Activated CD4-positive, alpha-beta T cell treated with anti-CD3 and anti-CD28 coated beads for 1 hour (primary cell): ENCODE measurements around the gene MFN2.
"Not testable (repeated sequence)": the region's sequence is repeated elsewhere in the genome, so short reads cannot be mapped to it uniquely, and the experiment has no call there.

ENCODE experiments used
- DNase-seq: peaks from one replicate; pipeline ENCODE4 v3.0.0-alpha.2; 2020

Gene MFN2

DNA sequence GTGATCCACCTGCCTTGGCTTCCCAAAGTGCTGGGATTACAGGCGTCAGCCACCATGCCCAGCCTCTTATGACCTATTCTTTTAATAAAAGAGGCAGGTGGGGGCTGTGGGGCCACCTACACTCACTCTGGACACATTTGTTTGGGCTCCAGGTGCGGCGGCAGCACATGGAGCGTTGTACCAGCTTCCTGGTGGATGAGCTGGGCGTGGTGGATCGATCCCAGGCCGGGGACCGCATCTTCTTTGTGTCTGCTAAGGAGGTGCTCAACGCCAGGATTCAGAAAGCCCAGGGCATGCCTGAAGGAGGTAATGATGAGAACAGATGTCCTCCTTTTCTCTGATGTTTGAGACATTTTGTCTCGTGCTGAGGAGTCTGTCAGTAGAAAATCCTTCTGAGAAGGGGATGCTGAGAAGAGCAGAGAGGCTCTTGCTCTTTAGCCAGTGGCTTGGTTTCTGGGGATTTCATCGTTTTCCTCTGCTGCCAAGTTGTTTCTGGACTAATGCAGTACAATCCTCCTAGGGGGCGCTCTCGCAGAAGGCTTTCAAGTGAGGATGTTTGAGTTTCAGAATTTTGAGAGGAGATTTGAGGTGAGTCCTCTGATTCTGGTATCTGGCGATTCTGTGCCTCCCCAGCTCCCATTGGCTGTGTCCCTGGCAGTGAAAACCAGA, 21.1 kb downstream of the MFN2 start:
- DNase-seq = no peak

DNA sequence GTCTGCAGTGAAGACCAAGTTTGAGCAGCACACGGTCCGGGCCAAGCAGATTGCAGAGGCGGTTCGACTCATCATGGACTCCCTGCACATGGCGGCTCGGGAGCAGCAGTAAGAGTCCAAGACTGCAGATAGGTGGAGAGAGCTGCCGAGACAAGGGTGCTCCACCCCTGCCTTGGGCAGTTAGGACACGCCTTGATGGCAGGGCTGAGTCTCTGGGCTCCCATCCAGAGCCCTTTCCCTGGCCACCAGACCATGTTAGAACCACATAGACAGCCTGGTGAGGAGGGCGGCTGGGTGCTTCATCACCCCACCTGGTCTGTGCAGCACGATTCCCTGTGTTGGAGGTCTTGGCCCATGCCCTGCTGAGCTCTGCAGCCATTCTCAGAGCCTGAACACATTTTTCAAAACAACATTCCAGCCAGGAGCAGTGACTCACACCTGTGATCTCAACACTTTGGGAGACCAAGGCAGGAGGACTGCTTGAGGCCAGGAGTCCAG, 21.8 kb downstream of the MFN2 start:
- DNase-seq = no peak

DNA sequence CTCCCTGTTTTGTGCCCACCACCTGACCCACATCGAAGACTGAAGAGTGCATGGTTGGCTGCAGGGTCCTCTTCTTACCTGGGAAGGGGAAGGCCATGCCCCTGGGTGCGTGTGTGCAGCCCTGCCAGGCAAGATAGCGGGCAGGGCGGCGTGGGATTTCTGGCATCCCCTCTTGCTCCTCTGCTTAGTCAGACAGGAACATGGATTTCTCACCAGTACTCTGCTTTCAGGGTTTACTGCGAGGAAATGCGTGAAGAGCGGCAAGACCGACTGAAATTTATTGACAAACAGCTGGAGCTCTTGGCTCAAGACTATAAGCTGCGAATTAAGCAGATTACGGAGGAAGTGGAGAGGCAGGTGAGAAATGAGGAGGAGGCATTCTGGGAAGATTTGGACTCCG, 23.5 kb downstream of the MFN2 start:
- DNase-seq = no peak

DNA sequence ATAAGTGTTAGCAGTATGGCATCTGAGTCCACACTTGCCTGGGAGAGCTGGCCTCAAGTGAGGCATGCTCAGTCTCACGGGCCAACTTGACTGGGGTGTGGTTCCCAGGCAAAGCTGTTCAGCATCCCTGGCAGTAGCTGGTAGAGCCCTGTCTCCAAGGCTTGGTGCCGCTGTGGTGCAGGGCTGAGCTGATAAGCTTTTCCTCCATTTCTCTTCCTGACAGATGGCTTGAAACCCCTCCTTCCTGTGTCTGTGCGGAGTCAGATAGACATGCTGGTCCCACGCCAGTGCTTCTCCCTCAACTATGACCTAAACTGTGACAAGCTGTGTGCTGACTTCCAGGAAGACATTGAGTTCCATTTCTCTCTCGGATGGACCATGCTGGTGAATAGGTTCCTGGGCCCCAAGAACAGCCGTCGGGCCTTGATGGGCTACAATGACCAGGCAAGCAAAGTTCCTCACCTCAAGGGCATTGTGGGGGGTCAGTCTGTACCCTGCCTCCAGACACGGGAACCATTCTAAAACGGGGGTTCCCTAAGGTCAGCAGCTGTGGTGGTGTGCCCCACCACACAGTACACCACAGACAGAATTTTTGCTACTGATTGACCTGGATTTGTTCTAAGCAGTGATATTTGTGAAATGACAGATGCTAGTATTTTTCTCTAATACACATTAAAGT, 25.4 kb downstream of the MFN2 start:
- no peak for DNase-seq

DNA sequence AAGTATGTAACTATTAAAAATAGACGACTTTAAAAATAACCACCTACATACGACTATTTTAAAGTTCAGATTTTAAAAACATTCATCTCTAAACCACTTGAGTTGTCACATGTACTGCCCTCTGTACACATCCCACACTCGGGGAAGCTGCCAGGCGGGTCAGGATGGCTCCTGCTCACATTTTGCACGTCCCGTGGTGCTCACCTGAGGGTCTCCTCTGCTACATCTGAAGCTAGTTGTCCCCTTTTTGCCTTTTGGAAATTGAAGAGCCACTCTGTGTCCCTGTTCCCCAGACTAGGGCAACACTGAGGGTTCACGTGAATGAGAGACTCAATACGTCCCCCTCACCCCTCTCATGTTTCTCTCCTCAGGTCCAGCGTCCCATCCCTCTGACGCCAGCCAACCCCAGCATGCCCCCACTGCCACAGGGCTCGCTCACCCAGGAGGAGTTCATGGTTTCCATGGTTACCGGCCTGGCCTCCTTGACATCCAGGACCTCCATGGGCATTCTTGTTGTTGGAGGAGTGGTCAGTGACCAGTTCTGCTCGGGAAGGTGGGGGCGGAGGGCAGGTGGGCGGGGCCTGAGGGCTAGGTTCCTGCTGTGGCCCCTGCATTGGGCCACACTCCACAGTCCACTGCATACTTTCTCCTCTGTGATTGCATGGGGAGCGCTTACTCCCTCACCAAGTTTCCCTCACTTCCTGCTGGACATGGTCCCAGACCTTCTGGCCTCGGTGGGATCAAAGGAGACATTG, 26.1 kb downstream of the MFN2 start:
- no peak for DNase-seq

DNA sequence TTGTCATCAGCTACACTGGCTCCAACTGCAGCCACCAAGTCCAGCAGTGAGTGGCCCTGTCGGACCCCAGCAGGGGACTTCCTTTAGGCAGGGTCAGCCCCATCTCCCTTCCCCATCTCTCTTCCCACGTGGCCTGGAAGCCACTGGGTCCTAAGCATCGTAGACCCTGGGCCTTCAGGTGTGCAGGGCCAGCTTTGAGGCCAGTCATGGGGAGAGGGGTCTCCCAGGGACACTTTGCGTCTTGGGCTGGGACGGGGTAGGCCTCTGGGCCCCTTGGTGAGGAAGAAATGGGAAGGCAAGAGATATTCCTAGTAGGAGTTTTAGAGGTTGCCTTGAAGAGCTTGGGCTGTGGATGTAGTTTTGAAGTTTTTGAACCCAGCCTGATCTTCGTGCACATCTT, 27.0 kb downstream of the MFN2 start:
- no peak for DNase-seq

DNA sequence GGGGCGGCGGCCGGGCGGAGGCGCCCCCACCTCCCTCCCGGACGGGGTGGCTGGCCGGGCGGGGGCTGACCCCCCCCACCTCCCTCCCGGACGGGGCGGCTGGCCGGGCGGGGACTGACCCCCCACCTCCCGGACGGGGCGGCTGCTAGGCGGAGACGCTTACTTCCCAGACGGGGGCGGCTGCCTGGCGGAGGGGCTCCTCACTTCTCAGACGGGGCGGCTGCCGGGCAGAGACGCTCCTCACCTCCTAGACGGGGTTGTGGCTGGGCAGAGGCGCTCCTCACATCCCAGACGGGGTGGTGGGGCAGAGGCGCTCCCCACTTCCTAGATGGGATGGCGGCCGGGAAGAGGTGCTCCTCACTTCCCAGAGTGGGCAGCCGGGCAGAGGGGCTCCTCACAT, 28.1 kb downstream of the MFN2 start:
- not testable (repeated sequence) for DNase-seq

DNA sequence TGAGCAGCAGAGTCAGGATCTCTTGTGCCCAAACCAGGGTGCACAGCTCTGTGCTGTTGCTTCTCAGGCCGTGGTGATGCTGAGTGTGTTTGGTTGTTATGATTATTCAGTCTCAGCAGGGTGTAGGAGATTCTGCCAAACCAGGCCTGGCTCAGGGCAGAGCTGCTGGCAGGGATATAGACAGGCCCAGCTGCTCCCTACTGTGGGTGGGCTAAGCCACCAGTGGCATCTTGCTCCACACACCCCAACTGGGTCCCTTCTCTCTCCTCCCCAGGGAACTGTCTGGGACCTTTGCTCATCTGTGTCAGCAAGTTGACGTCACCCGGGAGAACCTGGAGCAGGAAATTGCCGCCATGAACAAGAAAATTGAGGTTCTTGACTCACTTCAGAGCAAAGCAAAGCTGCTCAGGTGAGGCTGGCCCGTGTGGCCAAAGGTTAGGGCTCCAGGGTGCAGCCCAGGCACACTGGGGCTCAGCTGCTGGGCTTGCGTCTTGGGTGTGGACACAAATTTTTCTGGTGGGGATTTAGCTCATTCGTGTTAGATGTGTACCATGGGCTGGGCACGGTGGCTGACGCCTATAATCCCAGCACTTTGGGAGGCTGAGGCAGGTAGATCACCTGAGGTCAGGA, 29.2 kb downstream of the MFN2 start:
- DNase-seq = no peak

DNA sequence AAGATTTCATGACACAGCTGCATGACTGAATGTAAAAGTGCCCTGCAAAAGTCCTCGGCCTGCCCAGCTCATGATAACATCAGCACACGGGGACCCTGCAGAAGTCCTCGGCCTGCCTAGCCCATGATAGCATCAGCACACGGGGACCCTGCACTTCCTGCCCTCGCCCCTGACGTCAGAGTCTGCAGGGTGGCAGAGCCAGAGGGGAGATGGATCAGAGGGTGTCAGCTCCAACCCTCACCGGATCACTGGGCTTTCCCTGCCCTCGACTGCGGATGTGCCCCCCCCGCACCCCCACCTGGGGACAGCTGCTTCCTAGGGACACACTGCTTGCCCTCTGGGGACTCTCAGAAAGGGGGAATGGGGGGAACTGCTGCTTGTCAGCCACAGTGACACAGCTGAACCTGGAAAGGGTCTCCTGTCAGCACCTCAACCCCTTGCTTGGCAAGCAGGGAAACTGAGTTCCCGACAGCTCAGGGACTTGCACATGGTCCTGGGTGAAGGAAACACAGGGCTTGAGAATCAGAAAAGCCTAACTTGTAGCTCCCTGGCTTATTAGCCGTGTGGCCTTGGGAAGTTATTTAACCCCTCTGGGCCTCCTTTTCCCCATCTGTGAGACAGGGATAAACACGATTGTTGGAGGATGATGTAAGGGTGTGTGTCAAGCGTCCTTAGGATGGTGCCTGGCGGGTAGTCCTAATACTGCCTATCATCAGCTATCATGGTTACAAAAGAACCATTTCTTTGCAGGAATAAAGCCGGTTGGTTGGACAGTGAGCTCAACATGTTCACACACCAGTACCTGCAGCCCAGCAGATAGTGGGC, 30.7 kb downstream of the MFN2 start:
- no peak for DNase-seq

DNA sequence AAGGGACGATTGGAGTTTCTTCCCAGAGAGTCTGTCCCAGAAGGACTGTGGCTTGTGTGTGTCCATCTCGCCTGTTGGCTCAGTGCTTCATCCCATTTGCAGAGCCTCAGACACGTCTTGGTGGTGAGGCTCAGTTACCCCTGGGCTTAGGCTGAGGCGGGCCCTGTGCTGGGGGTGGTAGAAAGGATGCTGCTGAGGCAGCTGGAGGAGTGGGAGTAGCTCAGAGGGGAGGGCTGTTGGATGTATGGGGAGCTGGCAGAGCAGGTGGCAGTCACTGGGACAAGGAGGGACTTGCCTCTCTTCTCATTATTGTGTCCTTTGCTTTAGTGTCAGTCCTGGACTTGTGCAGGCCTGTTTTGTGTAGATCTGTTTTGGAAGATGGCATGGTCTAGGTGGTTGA, 31.8 kb downstream of the MFN2 start:
- DNase-seq = no peak

DNA sequence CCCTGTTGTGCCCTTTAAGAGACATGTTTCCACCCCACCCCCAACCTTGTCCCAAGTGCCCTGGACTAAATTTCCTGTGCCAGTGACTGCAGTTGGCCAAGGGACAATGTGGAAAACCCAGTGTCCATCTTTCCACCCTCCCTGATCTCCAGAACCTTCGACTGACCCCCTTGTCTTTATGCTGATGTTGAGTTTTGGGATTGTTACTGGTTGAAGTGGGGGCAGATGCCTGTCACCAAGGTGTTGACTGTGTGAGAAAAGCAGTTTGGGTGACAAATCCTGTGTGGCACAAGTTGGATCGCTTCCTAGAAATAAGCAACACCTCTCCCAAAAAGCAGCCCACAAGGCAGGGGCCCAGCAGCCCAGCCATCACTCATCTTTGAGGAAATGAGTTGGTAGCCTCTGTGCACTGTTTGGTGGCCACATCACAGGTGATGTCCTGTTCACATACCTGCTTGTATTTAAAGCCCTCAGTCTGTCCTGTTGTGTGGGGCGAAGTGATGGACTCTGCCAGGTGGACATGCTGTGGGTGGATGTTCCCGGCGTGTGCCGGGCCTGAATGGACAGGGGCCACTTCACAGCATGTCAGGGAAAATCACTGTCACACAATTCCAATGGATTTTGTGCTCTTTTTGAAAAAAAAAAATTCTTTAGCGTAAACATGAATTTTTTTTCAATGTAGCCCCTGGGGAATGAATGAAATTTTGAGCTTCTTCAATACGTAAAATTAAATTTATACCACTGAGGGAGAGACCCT, 32.5 kb downstream of the MFN2 start:
- DNase-seq = no peak

DNA sequence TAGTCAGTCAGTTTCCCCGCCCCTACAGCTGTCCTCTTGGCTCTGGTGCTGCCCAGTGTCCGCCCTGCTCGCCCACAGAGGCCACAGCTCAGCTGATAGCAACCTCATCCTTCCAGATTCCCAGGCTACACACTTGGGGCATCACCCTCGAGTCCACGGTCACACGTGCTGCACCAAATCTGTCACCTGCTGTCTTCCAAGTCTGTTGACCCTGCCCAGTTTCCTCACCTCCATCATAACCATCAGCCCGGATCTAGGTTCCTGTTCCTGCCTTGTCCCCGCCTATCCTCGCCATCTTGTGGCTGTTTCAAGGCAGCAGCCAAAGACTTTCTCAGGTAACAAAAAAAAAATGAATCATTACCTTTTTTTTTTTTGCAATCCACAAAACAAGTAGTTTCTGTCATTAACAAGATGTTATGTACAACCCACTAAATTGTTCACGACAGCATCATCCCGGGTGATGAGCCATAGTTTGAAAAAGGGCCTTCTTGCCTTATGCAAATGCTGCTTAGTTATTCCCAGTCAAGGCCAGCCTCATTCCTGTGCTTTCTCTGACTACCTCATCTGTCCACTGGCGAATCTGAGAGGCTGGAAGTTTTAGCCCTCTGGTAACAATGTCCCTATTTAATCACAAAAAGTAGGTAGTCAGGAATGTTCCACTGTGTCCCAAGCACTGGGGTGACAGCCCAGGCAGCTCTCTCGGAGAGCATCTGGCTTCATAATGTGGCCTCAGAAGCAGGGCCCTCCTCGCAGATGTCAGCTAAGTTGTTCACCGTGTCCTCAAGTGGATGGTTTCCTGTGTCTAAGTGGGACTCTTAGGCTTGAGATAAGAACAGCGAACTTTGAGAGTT, 34.1 kb downstream of the MFN2 start:
- DNase-seq = no peak

DNA sequence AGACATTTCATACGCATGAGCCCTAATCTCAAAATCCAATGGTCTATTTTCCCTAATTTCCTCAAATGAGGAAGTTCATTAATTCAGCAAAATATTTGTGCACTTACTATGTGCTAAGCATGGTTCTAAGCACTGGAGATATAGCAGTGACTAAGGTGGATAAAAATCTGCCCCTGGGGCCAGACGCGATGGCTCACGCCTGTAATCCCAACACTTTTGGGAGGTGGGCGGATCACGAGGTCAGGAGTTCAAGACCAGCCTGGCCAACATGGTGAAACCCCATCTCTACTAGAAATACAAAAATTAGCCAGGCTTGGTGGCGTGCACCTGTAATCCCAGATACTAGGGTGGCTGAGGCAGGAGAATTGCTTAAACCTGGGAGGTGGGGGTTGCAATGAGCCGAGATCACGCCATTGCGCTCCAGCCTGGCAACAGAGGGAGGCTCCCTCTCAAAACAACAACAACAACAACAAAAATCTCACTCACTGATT, 34.8 kb downstream of the MFN2 start:
- no peak for DNase-seq

DNA sequence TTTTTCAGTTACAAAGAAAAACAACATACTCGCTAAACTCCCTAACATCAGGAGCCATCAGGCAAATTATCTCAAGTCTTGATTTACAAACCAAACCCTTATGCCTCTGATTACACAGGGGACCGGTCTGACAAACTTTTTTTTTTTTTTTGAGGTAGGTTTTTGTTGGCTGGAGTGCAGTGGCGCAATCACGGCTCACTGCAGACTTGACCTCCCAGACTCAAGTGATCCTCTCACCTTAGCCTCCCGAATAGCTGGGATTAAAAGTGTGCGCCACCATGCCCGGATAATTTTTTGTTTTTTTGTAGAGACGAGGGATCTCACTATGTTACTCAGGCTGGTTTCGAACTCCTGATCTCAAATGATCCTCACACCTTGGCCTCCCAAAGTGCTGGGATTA, 35.3 kb downstream of the MFN2 start:
- DNase-seq = no peak

DNA sequence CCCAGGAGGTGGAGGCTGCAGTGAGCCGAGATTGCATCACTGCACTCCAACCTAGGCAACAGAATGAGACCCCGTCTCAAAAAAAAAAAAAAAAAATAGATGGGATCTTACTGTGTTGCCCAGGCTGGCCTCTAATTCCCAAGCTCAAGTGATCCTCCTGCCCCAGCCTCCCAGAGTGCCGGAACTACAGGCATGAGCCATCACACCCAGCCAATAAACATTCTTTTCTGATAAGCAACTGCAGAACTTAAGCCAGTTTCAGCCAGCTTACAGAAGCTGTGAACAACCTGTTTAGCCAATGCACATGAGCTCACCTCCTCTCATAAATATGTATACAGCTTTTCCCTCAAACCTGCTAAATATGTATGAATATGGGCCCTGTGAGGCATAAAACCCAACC, 35.9 kb downstream of the MFN2 start:
- DNase-seq = no peak

DNA sequence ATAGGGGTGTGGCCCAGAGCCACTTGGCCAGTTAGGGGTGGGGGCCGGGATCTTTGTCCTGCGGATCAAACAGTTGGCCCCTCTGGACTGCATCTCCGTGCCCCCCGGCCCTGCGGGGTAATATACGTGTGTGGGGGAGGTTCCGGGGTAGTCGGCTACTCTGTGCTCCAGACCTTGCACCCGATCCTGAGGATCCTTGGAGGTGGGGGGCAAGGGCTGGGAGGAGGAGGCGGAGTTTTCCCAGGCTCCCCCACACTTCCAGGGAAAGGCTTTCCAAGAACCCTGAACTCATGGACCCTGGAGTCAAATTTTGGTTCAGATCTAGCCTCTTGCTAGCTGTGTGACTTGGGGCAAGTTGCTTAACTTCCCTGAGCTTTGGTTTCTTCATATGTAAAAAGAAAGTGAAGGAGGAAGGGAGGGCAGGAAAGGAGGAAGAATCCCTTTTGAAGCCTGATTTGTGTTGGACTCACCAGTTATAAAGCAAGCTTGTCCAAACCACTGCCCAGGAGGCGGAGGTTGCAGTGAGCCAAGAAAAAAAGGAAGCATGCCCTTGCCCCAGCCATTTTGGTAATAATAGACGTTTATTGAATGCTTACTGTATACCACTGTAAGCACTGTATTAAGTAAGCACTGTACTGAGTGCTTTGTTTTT, 39.7 kb downstream of the MFN2 start:
- no peak for DNase-seq

DNA sequence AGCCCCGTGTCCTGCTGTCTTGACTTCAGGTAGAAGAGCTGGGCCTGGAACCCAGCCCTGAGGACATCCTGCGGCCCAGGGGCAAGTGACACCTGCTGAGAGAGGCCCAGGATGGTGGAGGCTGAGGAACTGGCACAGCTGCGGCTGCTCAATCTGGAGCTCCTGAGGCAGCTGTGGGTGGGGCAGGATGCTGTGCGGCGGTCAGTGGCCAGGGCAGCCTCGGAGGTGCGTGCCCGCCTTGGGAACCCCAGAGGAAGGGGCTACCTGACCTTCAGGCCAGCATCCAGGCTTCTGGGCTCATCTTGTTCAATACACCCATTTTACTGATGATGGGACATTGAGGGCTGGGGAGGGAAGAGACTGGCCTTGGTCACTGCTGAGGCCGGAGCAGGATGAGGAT, 41.4 kb downstream of the MFN2 start:
- DNase-seq = no peak

DNA sequence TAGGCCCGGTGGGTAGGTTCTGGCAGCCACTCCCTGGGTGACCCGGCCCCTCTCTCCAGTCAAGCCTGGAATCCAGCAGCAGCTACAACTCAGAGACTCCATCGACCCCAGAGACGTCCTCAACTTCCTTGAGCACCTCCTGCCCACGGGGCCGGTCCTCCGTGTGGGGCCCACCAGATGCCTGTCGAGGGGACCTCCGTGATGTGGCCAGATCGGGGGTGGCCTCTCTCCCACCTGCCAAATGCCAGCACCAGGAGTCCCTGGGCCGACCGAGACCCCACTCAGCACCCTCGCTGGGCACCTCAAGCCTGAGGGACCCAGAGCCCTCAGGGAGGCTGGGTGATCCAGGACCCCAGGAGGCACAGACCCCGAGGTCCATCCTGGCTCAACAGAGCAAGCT, 41.8 kb downstream of the MFN2 start:
- no peak for DNase-seq

DNA sequence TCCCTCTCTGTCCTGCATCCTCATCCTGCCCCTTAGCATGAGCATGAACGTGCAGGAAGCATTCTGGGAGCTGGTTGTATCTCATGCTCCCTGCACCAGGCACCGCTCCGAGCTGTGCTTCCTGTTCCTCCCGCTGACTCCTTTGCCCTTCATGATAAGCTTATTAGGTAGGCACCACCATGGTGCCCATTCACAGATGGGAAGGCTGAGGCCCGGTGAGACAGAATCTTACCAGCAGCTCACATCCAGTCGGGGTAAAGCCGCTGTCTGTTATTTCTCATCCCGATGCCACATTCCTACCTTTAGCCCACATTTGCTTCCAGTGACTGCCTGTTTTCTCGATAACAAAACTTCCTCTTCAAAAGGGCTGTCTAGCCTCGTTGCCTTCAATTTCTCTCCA, 46.3 kb downstream of the MFN2 start:
- DNase-seq = no peak

DNA sequence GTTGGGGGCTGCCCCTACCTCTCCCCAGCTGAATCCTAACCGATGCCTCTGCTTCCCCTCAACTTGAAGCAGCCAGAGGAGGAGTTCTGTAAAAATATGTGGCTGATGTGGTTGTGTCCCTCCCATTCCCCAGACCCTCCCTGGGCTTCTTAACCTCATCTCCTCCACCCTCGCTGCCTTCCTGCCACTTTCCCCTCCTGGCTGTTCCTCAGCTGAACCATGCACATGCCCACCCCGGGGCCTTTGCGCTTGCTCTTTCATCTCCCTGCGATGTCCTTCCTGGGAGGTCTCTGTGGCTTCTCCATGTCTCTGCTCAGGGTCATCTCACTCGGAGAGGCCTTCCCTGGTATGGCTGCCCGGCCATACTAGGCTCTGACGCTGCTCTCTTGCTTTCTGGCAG, 48.0 kb downstream of the MFN2 start:
- no peak for DNase-seq
